IMR-90 (cell line): ENCODE measurements around the gene FGF7. TPM values are rescaled to one million over a fixed set of nuclear protein-coding genes. Genes with fewer than 3 reads are reported as not detected.

Source experiments
- ATAC-seq: fragments of 200-7000 bp; cut with Tn5 transposase; 2 replicates; pipeline ENCODE4 v1.9.1; 2020; ENCODE audit warnings: low read depth, mild to moderate bottlenecking, moderate library complexity
- BruUV-seq: library from RNA; stranded (reverse); fragments of 400-500 nt; replicated peaks from 2 replicates; lab custom pipeline; 2021; lab: Mats Ljungman, UMichigan
- CTCF ChIA-PET: fragments of 300-600 bp; formaldehyde crosslinking; extraction: SDS; loops from one replicate; lab custom pipeline; 2021; ENCODE audit warnings: antibody characterized with exemption; lab: Yijun Ruan, JAX
- POLR2A ChIA-PET: fragments of 300-600 bp; sonication (Branson Sonifier 250); formaldehyde crosslinking; loops from one replicate; lab custom pipeline; 2022; ENCODE audit warnings: antibody characterized with exemption; ENCODE audit not compliant: unreplicated experiment; lab: Charles Lee
- DNase-seq: peaks from one replicate; pipeline ENCODE4 v3.0.0; 2013
- H2AFZ ChIP-seq: replicated peaks from 2 replicates; pipeline ENCODE3; 2013; ENCODE audit warnings: low read length, mild to moderate bottlenecking; ENCODE audit not compliant: poor library complexity
- H2AK5ac ChIP-seq: 2 replicates; pipeline ENCODE4 v1.6.1; 2013; ENCODE audit warnings: low read depth, low read length, inconsistent platforms
- H2AK9ac ChIP-seq: replicated peaks from 2 replicates; pipeline ENCODE3; 2013; ENCODE audit warnings: mild to moderate bottlenecking, low read depth, low read length, moderate library complexity; ENCODE audit not compliant: poor library complexity
- H2BK120ac ChIP-seq: 2 replicates; pipeline ENCODE4 v1.6.1; 2013; ENCODE audit warnings: low read depth, low read length, inconsistent platforms
- H2BK15ac ChIP-seq: 3 replicates; pipeline ENCODE4 v1.6.1; 2013; ENCODE audit warnings: low read depth, low read length, inconsistent platforms
- H2BK20ac ChIP-seq: 2 replicates; pipeline ENCODE4 v1.6.1; 2013; ENCODE audit warnings: low read depth, mild to moderate bottlenecking, inconsistent platforms, low read length, moderate library complexity
- H2BK5ac ChIP-seq: 2 replicates; pipeline ENCODE4 v1.6.1; 2013; ENCODE audit warnings: mild to moderate bottlenecking, low read depth, low read length, inconsistent platforms; ENCODE audit not compliant: poor library complexity, severe bottlenecking
- H3K14ac ChIP-seq: replicated peaks from 2 replicates; pipeline ENCODE4 v1.6.1; 2013; ENCODE audit warnings: low read depth, low read length, inconsistent platforms
- H3K18ac ChIP-seq: 2 replicates; pipeline ENCODE4 v1.6.1; 2013; ENCODE audit warnings: low read depth, low read length, control low read depth
- H3K23ac ChIP-seq: 2 replicates; pipeline ENCODE4 v1.6.1; 2013; ENCODE audit warnings: low read depth, low read length, inconsistent platforms
- H3K27ac ChIP-seq: 2 replicates; pipeline ENCODE4 v1.5.1; 2013; ENCODE audit warnings: mild to moderate bottlenecking, control low read depth, low read length; ENCODE audit not compliant: insufficient read depth
- H3K27me3 ChIP-seq: 2 replicates; pipeline ENCODE4 v1.6.1; 2013; ENCODE audit warnings: low read length; ENCODE audit not compliant: control insufficient read depth, insufficient read depth
- H3K36me3 ChIP-seq: 2 replicates; pipeline ENCODE4 v1.6.1; 2013; ENCODE audit warnings: low read length, mixed read lengths; ENCODE audit not compliant: control insufficient read depth, insufficient read depth
- H3K4ac ChIP-seq: 2 replicates; pipeline ENCODE4 v1.6.1; 2013; ENCODE audit warnings: low read depth, low read length, inconsistent platforms
- H3K4me1 ChIP-seq: 2 replicates; pipeline ENCODE4 v1.6.1; 2013; ENCODE audit warnings: low read length, mixed read lengths; ENCODE audit not compliant: control insufficient read depth, insufficient read depth
- H3K4me2 ChIP-seq: 2 replicates; pipeline ENCODE4 v1.6.1; 2013; ENCODE audit warnings: low read depth, mild to moderate bottlenecking, control low read depth, low read length, moderate library complexity
- H3K4me3 ChIP-seq: 2 replicates; pipeline ENCODE4 v1.5.1; 2013; ENCODE audit warnings: low read depth, mild to moderate bottlenecking, control low read depth, low read length, moderate library complexity; ENCODE audit not compliant: insufficient read depth
- H3K56ac ChIP-seq: 2 replicates; pipeline ENCODE4 v1.6.1; 2013; ENCODE audit warnings: low read length, inconsistent platforms; ENCODE audit not compliant: insufficient read depth; ENCODE audit errors: extremely low read depth
- H3K79me1 ChIP-seq, 2 experiments: 2 replicates each; pipeline ENCODE4 v1.6.1; 2013; ENCODE audit warnings: low read length in 2 of 2, inconsistent platforms in 1 of 2, low read depth in 1 of 2
- H3K9ac ChIP-seq: 2 replicates; pipeline ENCODE4 v1.6.1; 2013; ENCODE audit warnings: low read depth, low read length, control low read depth
- H3K9me1 ChIP-seq: 2 replicates; pipeline ENCODE4 v1.6.1; 2013; ENCODE audit warnings: low read length, inconsistent platforms; ENCODE audit not compliant: insufficient read depth
- H3K9me3 ChIP-seq: 2 replicates; pipeline ENCODE4 v1.6.1; 2013; ENCODE audit warnings: low read length; ENCODE audit not compliant: control insufficient read depth, insufficient read depth
- H4K20me1 ChIP-seq: 2 replicates; pipeline ENCODE4 v1.6.1; 2013; ENCODE audit warnings: low read length, inconsistent platforms; ENCODE audit not compliant: insufficient read depth
- H4K5ac ChIP-seq: 2 replicates; pipeline ENCODE4 v1.6.1; 2013; ENCODE audit warnings: mild to moderate bottlenecking, low read depth, low read length, control low read depth
- H4K8ac ChIP-seq, 2 experiments: 2 replicates each; pipeline ENCODE4 v1.6.1; 2013; ENCODE audit warnings: low read depth in 2 of 2, low read length in 2 of 2, control low read depth in 1 of 2, inconsistent platforms in 1 of 2
- H4K91ac ChIP-seq: 2 replicates; pipeline ENCODE4 v1.6.1; 2013; ENCODE audit warnings: low read depth, low read length, inconsistent platforms; ENCODE audit not compliant: insufficient read depth
- BHLHE40 ChIP-seq: fragments of 150-350 bp; IDR thresholded peaks from 2 replicates; pipeline ENCODE4 v1.6.1; 2016; ENCODE audit warnings: mild to moderate bottlenecking, low read depth, low read length
- CEBPB ChIP-seq: IDR thresholded peaks from 2 replicates; pipeline ENCODE4 v1.6.1; 2012; ENCODE audit warnings: low read depth, low read length, improper control_type of control experiment
- FOS ChIP-seq: fragments of 150-350 bp; IDR thresholded peaks from 2 replicates; pipeline ENCODE4 v1.6.1; 2016; ENCODE audit warnings: low read depth, low read length
- MAFK ChIP-seq: IDR thresholded peaks from 2 replicates; pipeline ENCODE4 v1.6.1; 2012; ENCODE audit warnings: low read depth, low read length, improper control_type of control experiment
- RAD21 ChIP-seq: IDR thresholded peaks from 2 replicates; pipeline ENCODE4 v1.6.1; 2012; ENCODE audit warnings: low read length, improper control_type of control experiment
- WGBS, 2 experiments: methylation state at CpG; one replicate each; pipeline versions ENCODE4 v1.1.5 to v1.1.7; 2013; ENCODE audit warnings: missing lambda C conversion rate in 2 of 2; ENCODE audit not compliant: insufficient read length in 1 of 2; ENCODE audit errors: extremely low coverage in 2 of 2; 5-methylcytosine and 5-hydroxymethylcytosine counted together
- dilution Hi-C: fragments of 300-500 bp; cut with HindIII; formaldehyde crosslinking; loops from one replicate; pipeline ENCODE4 v1.14.3; 2018; ENCODE audit warnings: low sequenced_read_pairs; ENCODE audit not compliant: unreplicated experiment
- in situ Hi-C: fragments of 300-500 bp; cut with MboI; formaldehyde crosslinking; loops from 3 replicates; pipeline ENCODE4 v1.14.3; 2019; ENCODE audit warnings: low sequenced_read_pairs, inconsistent platforms, mixed read lengths
- intact Hi-C: fragments of 100-400 bp; cut with micrococcal nuclease; formaldehyde crosslinking; loops from 2 replicates; pipeline ENCODE4 v1.10.0; 2022
- polyA plus RNA-seq, 3 experiments: library from polyadenylated mRNA; depleted of rRNA; stranded (reverse); fragments of >200 nt; gene quantifications; 2 replicates each; pipeline ENCODE4 v1.2.3, GENCODE V29; 2012; ENCODE audit warnings: low replicate concordance in 1 of 3
- total RNA-seq: library from RNA; depleted of rRNA; stranded (reverse); fragments of >200 nt; gene quantifications from 2 replicates; pipeline ENCODE4 v1.2.3, GENCODE V29; 2012

FGF7 gene
- total and polyA plus RNA-seq, 2 of the 4 experiments (the other 2 are of a cell fraction) = 27.3 to 34.8 TPM

GRCh38 chr15:49492830-49493229 is 69.8 kb downstream of the FGF7 start:
- H3K4ac ChIP-seq = no peak overlapping the region

More at GRCh38 chr15:49492830-49493229, 69.8 kb downstream of the FGF7 start:
- WGBS, 2 experiments = no CpG with 5 or more reads among the region's 1 CpG
- intact Hi-C loops = loop anchor here (5.0 kb wide), 2 partner anchors 129 to 354 kb away; partner anchors contain the start of genes DTWD1 and FAM227B
- no peak overlapping the region for H3K4me3 ChIP-seq
- H4K5ac ChIP-seq = peak overlapping the region; percentile 93; the same call in 1 of the 2 replicates
- no peak overlapping the region for H2AK5ac ChIP-seq
- in situ Hi-C loops = no loop called here
- no peak overlapping the region for H3K23ac ChIP-seq
- H4K8ac ChIP-seq = 0 out of 4 replicates have a peak overlapping the region, but pooled peaks of 1 of the 2 experiments have one; percentile 53
- peaks cover 3% of the 10 kb centered on the region; the same call in 1 of the 2 replicates for H3K9me1 ChIP-seq
- H3K56ac ChIP-seq = no peak overlapping the region
- no peak overlapping the region for H3K9ac ChIP-seq
- H3K27me3 ChIP-seq = no peaks in the 10 kb centered on the region
- TF ChIP-seq FOS (peak; percentile 69; the same call in 1 of the 2 replicates), MAFK (no peak), CEBPB (peak; percentile 99), BHLHE40 (no peak), RAD21 (no peak)
- peaks cover 4% of the 10 kb centered on the region; the same call in 1 of the 2 replicates for H3K36me3 ChIP-seq
- H3K9me3 ChIP-seq = no peaks in the 10 kb centered on the region
- H2AFZ ChIP-seq = no peak overlapping the region
- H3K79me1 ChIP-seq = no peaks in the 10 kb centered on the region
- no peak overlapping the region for H2AK9ac ChIP-seq
- dilution Hi-C loops = no loop called here
- DNase-seq = peak; percentile 90
- ChIA-PET POLR2A (no interaction called here), CTCF (no interaction called here)
- ATAC-seq = no peak
- H3K27ac ChIP-seq = no peak overlapping the region
- no peak overlapping the region for H3K4me2 ChIP-seq
- BruUV-seq = no TSS peak
- peak overlapping the region; percentile 66; the same call in 1 of the 2 replicates for H2BK120ac ChIP-seq
- no peak overlapping the region for H4K91ac ChIP-seq
- H2BK5ac ChIP-seq = peak overlapping the region; percentile 100
- H4K20me1 ChIP-seq = no peaks in the 10 kb centered on the region
- peak overlapping the region; percentile 98; the same call in 1 of the 2 replicates for H3K18ac ChIP-seq
- H2BK20ac ChIP-seq = no peak overlapping the region
- no peak overlapping the region for H3K14ac ChIP-seq
- H2BK15ac ChIP-seq = no peak overlapping the region
- H3K4me1 ChIP-seq = peaks cover 14% of the 10 kb centered on the region
